NCI-H82 treated with DMSO at 0.1 percent for 48 hours (cell line): ENCODE measurements around the gene GMIP.
"Not testable (repeated sequence)": the region's sequence is repeated elsewhere in the genome, so short reads cannot be mapped to it uniquely, and the experiment has no call there.

Experiments used
- DNase-seq: peaks from one replicate; lab custom pipeline; 2025; ENCODE audit not compliant: unreplicated experiment; lab: John Stamatoyannopoulos, UW

GMIP gene

GRCh38 chr19:19643158-19644053, at the start of gene GMIP:
Gene GMIP, minus strand, starts transcription at chr19:19643657. Its CDS starts 128 bp downstream, at chr19:19643529.
- DNase-seq = peak; percentile 56

GRCh38 chr19:19691683-19692082, 48.2 kb upstream of the GMIP start:
- no peak for DNase-seq

DNA sequence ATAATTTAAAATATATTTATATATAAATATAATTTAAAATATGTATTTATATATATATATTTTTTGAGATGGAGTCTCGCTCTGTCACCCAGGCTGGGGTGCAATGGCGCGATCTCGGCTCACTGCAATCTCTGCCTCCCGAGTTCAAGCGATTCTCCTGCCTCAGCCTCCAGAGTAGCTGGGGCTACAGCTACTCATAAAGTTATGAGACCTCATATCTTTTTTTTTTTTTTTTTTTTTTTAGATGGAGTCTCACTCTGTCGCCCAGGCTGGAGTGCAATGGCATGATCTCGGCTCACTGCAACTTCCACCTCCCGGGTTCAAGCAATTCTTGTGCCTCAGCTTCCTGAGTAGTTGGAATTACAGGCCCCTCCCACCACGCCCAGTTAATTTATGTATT, 45.6 kb upstream of the GMIP start:
- not testable (repeated sequence) for DNase-seq

- no peak for DNase-seq
These were observed 43.6 kb upstream of the GMIP start for GRCh38 chr19:19687090-19687489.

DNA sequence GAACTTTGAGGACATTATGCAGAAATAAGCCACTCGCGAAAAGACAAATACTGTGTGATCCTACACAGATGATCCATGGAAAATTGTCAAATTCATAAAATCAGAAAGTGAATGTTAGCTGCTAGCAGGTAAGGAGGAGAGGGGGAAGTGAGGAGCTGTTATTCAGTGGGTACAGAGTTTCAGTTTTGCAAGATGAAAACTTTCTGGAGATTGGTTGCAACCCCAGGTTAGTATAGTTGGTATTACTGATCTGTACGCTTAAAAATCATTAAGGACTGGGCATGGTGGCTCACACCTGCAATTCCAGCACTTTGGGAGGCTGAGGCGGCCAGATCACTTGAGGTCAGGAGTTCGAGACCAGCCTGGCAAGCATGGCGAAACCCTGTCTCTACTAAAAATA, 43.1 kb upstream of the GMIP start:
- DNase-seq = no peak

- DNase-seq = not testable (repeated sequence)
These were observed 42.7 kb upstream of the GMIP start for GRCh38 chr19:19686119-19686518.

GRCh38 chr19:19679176-19680073, 36.0 kb upstream of the GMIP start:
- DNase-seq = no peak

- DNase-seq = no peak
These were observed 34.1 kb upstream of the GMIP start for GRCh38 chr19:19677579-19677978.

DNA sequence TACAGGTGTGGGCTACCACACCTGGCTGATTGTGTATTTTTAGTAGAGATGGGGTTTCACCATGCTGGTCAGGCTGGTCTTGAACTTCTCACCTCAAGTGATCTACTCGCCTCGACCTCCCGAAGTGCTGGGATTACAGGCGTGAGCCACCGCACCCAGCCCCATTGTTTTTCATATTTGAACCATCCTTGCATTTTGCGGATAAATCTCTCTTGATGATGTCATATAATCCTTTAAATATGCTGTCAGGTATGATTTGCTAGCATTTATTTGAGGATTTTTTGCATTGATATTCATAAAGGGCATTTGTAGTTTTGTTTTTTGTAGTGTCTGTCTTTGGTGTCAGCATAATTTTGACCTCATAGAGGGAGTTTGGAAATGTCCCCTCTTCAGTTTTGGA, 30.9 kb upstream of the GMIP start:
- DNase-seq = no peak

- no peak for DNase-seq
These were observed 29.4 kb upstream of the GMIP start for GRCh38 chr19:19672816-19673215.

GRCh38 chr19:19670070-19670551, 26.7 kb upstream of the GMIP start:
- no peak for DNase-seq

DNA sequence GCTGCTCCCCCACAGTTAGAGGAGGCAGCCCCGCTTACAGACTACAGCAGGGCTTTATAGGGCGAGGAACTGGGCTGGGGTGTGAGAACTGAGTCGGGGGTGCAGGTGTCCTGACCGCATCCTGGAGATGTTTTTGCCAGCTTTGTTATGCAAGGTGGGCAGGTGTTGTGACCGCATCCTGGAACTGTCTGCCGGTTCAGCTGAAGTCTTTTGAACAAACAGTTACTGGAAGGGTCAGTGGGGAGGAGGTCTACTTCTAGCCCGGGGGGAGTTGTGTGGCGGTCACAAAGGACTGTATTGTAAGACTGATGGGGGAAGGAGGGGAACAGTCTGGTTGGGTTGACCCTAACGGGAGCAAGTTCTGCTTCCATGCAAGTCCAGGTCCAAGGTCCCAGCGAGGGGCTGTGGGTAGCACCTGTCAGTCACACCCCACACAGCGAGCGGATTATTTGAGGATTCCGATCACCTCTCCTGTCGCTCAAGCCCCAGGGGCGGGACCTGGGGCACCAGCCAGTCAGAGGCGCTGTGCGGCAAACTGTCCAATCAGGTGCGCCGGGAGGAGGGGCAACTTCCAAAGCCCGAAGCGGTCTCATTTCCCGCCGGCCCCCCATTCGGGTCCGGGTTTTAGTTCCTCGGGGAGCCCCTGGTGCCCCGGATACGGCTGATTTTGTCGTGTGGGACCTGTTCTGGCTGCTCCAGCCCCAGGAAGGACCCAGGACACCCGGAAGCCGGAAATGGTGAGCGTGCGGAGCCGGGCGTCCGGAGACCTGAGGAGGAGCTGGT, 25.0 kb upstream of the GMIP start, which contains the start of gene ZNF101:
ZNF101 (plus strand) TSS at position 610 of the 783 bp plus-strand sequence; CDS start at position 735, 125 bp downstream.
- peak; percentile 91 for DNase-seq

- not testable (repeated sequence) for DNase-seq
These were observed 22.0 kb upstream of the GMIP start for GRCh38 chr19:19665420-19665948.

GRCh38 chr19:19663256-19664120, 20.0 kb upstream of the GMIP start, which contains the start of gene ATP13A1:
Gene ATP13A1, minus strand, starts transcription at chr19:19663676. Its CDS starts 10 bp downstream, at chr19:19663666.
- peak; percentile 100 for DNase-seq

DNA sequence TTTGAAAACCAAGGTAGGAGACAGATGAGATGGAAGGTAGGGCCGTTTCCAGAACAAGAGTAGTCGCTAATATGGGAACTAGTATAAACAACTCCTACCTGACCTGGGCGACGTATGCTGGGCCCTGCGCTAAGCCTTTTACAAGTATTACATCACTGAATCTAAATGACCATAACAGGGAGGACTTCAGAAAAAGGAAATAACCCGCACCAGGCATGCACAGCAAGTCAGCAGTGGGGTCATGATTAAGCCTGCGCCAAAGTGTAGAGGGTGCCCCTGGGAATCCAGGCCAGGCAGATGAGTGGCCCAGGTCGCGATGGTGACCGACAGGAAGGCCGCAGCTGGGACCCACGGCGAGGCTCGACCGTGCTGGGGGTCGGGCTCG, 19.4 kb upstream of the GMIP start:
- no peak for DNase-seq

DNA sequence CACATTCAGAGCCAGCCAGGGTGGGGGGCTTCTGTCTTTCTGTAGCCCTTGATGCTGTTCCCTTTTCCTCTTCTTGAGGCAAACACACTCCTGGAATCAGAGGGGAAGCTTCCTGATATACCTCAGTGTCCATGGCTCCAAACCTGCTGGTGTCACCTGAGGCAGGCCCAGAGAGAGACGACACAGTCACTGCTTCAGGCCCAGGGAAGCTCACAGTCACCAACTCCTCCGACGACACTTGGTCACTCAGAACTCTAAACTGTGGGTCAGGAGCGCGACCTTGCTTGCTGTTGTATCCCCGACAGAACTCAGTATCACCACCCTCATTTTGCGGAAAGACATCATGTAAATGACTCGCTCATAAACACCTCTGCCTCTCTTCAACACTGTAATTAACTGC, 18.9 kb upstream of the GMIP start:
- DNase-seq = no peak

- peak; percentile 71 for DNase-seq
These were observed 18.3 kb upstream of the GMIP start for GRCh38 chr19:19661675-19662251.

GRCh38 chr19:19661141-19661674, 17.8 kb upstream of the GMIP start:
- DNase-seq = no peak
